ENCODE results near the gene HCN3. TPM values are rescaled to one million over a fixed set of nuclear protein-coding genes. Genes with fewer than 3 reads are reported as not detected.

HCN3 gene
- total and polyA plus RNA-seq, 9 donors = 0.69 to 7.1 (median 2.9) TPM

DNA sequence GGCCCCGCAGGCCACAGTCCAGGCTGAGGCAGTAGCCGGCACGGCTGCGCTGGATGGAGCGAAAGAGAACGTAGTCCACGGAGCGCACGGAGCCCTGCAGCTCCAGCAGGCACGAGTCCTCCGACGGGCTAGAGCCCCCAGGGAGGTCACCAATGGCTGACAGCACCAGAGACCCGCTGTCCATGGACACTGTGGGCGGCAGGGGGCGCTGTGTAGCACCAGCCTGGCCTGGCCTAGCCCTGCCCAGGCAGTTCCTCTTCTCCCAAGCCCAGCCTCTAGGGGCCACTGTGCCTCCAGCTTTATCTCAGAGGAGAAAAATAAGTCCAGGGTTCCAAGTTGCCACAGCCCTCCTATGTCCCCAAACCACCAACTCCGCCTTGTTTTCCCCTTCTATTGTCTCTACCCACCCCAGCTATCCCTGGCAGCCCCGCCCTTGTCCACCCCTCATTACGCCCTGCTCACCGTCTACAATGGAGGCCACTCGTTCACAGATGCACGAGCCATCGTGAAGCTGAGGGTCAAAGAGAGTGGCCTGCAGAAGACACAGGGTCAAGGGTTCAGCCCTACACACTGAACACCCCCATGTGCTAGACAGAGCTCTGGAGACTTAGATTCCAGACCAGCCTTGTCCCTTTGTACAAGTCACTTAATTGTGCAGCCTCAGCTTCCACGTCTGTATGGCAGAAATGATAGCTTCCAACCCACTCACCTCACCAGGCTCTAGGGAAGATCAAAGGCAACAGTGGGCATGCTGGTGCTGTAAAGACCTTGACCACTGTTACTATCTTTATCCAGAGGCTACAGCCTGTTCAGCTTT lies 26.4 kb upstream of the HCN3 start:
- intact Hi-C loops (cut with DNase I) = loop anchor here in 3 of 4 donors (5.0 to 10.0 kb wide), 3 partner anchors 71 to 341 kb away; partner anchors contain the start of gene RUSC1 (in 2 of the 3)
- H3K27ac ChIP-seq = no peak overlapping the region
- H3K9me3 ChIP-seq = no peaks in the 10 kb centered on the region
- H3K4me3 ChIP-seq = no peak overlapping the region
- peak; percentile 87 to 94 (median 93) for DNase-seq
- no peaks in the 10 kb centered on the region for H3K27me3 ChIP-seq
- TF ChIP-seq EP300 (IDR thresholded peaks at IDR 0.05) = no peak
- no peak for TF ChIP-seq POLR2A (IDR thresholded peaks at IDR 0.05)
- TF ChIP-seq, protein P1, sequence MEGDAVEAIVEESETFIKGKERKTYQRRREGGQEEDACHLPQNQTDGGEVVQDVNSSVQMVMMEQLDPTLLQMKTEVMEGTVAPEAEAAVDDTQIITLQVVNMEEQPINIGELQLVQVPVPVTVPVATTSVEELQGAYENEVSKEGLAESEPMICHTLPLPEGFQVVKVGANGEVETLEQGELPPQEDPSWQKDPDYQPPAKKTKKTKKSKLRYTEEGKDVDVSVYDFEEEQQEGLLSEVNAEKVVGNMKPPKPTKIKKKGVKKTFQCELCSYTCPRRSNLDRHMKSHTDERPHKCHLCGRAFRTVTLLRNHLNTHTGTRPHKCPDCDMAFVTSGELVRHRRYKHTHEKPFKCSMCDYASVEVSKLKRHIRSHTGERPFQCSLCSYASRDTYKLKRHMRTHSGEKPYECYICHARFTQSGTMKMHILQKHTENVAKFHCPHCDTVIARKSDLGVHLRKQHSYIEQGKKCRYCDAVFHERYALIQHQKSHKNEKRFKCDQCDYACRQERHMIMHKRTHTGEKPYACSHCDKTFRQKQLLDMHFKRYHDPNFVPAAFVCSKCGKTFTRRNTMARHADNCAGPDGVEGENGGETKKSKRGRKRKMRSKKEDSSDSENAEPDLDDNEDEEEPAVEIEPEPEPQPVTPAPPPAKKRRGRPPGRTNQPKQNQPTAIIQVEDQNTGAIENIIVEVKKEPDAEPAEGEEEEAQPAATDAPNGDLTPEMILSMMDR (IDR thresholded peaks at IDR 0.05) = peak; percentile 98 to 99 (median 98)
- 34 to 40% (median 37%) methylated on average over 19 to 23 of the region's 23 CpGs for WGBS, 3 donors
- H3K36me3 ChIP-seq = no peaks in the 10 kb centered on the region
- peaks cover 7% of the 10 kb centered on the region for H3K4me1 ChIP-seq (ENCODE audit: insufficient read depth)

DNA sequence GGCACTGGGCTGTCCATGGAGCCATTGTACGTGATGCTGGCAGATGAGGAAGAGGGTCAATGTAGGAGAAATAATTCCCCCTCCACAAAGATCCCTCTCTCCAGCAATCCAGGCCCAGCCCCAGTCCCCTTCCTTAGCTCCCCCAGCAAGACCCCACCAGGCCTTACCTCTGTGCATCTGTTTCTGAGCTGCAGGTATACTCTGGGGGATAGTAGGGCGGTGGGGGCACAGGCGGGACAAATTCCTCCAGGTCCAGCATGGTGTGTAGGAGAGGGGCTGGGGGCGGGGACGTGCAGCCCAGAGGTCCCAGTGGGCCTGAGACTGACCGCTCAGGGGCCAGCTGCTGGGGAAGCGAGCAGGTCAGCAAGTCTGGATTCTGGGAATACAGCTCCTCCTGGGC lies 25.7 kb upstream of the HCN3 start:
- H3K4me1 ChIP-seq (ENCODE audit: insufficient read depth) = peaks cover 7% of the 10 kb centered on the region
- intact Hi-C loops (cut with DNase I) = loop anchor here in 3 of 4 donors (5.0 to 10.0 kb wide), 3 partner anchors 71 to 341 kb away; partner anchors contain the start of gene RUSC1 (in 2 of the 3)
- DNase-seq = no peak
- no peak for TF ChIP-seq POLR2A (IDR thresholded peaks at IDR 0.05)
- TF ChIP-seq EP300 (IDR thresholded peaks at IDR 0.05) = no peak
- TF ChIP-seq, protein P1 (IDR thresholded peaks at IDR 0.05) = no peak
- H3K36me3 ChIP-seq = no peaks in the 10 kb centered on the region
- WGBS, 3 donors = 78 to 91% (median 80%) methylated on average over 7 of the region's 7 CpGs
- H3K4me3 ChIP-seq = no peak overlapping the region
- no peaks in the 10 kb centered on the region for H3K9me3 ChIP-seq
- no peak overlapping the region for H3K27ac ChIP-seq
- no peaks in the 10 kb centered on the region for H3K27me3 ChIP-seq

DNA sequence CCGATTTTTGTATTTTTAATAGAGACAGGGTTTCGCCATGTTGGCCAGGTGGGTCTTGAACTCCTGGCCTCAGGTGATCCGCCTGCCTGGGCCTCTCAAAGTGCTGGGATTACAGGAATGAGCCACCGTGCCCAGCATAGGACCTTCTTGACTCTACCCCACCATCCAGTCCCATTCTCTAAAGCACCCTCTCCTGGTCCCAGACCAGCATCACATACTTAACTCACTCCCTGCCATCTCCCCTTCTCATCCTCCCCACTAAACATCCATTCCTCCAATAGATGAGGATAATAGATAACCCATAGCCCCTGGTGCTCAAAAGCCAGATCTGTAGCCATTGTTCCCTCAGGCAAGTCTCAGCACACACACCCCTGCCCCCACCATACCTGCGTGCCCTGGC lies 24.1 kb upstream of the HCN3 start:
- Histone ChIP-seq H3K36me3 (no peaks in the 10 kb centered on the region), H3K9me3 (no peaks in the 10 kb centered on the region), H3K27me3 (no peaks in the 10 kb centered on the region), H3K4me3 (no peak overlapping the region), H3K27ac (no peak overlapping the region), H3K4me1 (ENCODE audit: insufficient read depth) (peaks cover 7% of the 10 kb centered on the region)
- 75 to 77% (median 76%) methylated on average over 5 of the region's 5 CpGs for WGBS, 3 donors
- TF ChIP-seq, protein P1 (IDR thresholded peaks at IDR 0.05) = no peak
- TF ChIP-seq POLR2A (IDR thresholded peaks at IDR 0.05) = no peak
- TF ChIP-seq EP300 (IDR thresholded peaks at IDR 0.05) = no peak
- no peak for DNase-seq
- intact Hi-C loops (cut with DNase I) = loop anchor here in 3 of 4 donors (5.0 to 10.0 kb wide), 3 partner anchors 69 to 339 kb away; partner anchors contain the start of gene RUSC1 (in 2 of the 3)

DNA sequence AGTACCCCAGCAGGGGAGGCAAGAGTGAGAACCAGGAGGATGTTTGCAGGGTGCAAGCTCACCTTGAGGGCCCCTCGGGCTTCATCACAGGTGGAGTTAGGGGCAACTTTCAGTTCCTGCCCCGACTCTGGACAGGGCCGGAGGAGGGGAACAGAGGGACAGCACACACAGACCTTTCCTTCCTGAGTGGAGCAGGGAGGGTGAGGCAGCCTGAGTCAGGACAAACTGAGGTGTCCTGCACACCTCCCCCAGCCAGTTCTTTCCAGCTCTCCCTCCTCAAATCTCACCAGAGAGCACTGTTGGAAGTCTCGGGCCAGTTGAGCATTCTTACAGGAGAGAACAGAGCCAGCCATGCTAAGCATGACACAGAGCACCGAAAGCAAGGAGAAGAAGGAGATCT lies 23.5 kb upstream of the HCN3 start:
- no peaks in the 10 kb centered on the region for H3K9me3 ChIP-seq
- intact Hi-C loops (cut with DNase I) = loop anchor here in 3 of 4 donors (5.0 to 10.0 kb wide), 3 partner anchors 69 to 339 kb away; partner anchors contain the start of gene RUSC1 (in 2 of the 3)
- no peak overlapping the region for H3K4me3 ChIP-seq
- TF ChIP-seq, protein P1 (IDR thresholded peaks at IDR 0.05) = no peak
- TF ChIP-seq POLR2A (IDR thresholded peaks at IDR 0.05) = no peak
- TF ChIP-seq EP300 (IDR thresholded peaks at IDR 0.05) = no peak
- no peak for DNase-seq
- 32 to 48% (median 34%) methylated on average over 5 of the region's 5 CpGs for WGBS, 3 donors
- peak overlapping the region in 1 of 2 donors; percentile 94 for H3K27ac ChIP-seq
- H3K36me3 ChIP-seq = no peaks in the 10 kb centered on the region
- H3K4me1 ChIP-seq (ENCODE audit: insufficient read depth) = peaks cover 7% of the 10 kb centered on the region
- H3K27me3 ChIP-seq = no peaks in the 10 kb centered on the region
